GM19455 (cell line): ENCODE measurements around the gene LONP2.
"Not testable (repeated sequence)": the region's sequence is repeated elsewhere in the genome, so short reads cannot be mapped to it uniquely, and the experiment has no call there.

ENCODE experiments used
- ATAC-seq: cut with Tn5 transposase; IDR thresholded peaks from one replicate; pipeline ENCODE4 v1.9.1; 2021; ENCODE audit not compliant: unreplicated experiment

LONP2 gene

DNA sequence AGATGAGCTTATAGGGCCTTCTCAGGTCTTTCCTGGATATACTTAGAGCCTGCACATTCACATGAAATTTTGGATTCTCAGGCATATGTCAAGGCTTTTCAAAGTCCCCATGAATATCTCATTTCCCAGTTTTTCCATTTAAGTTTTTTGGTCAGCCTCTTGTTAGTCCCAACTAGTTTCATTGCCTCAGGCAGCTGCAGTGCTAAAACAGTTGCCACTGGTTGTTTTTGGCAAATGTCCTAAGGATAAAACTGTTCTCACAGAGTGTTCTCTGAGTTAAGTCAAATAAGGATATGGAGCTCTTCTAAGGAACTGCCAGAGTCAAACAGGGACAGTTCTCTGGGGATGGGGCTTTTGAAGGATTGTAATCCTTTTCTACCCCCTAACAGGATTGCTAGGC is 43.1 kb downstream of the LONP2 start:
- no peak for ATAC-seq

DNA sequence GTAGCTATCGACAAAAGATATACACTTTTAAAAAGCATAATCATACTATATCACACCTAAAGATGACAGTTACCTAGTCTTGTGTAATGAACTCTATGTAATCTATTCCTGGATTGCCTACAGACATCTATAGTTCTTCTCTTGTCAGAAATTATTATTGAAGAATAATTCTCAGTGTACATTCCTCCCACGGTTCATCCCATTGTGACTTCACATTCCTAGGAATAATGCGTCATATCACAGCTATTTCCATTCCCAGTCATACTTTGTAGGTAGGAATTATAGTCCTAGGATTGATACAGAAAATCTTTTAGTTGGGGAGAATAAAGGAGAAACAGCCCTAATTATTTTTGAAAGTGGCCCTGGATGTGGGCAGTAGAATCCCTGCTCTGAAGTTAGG is 47.2 kb downstream of the LONP2 start:
- ATAC-seq: no peak

DNA sequence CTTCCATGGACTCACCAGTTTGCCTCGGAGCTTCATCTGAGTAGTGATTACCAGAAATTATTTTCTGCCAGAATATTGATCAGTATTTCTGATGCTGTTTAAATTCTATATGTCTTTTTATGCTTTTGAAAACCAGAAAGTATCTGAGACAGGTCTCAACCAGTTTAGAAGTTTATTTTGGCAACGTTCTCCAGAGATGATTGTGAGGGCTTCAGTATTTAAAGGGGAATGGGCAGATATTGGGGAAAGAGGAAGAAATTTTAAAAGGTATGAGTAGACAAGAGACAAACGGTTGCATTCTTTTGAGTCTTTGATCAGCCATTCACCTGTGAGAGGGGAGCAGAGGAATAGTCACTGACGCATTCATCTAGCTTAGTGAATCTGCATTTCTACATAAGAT is 47.7 kb downstream of the LONP2 start:
- no peak for ATAC-seq

DNA sequence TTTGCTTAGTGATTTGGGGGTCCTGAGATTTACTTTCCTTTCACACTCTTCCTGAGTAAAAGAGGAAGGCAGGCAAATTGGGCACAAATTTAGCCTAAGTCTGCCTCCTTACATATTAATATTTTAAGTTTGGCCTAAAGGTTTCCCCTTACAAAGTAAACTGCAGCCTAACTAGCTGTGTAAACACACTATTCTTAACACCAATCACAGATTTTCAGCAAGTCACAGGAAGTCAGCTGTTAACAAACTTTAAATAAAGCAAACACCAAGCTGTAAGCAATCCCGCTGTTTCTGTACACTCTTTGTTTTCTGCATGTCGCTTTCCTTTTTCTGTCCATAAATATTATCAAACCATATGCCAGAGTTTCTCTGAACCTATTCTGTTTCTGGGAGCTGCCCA is 48.4 kb downstream of the LONP2 start:
- no peak for ATAC-seq

DNA sequence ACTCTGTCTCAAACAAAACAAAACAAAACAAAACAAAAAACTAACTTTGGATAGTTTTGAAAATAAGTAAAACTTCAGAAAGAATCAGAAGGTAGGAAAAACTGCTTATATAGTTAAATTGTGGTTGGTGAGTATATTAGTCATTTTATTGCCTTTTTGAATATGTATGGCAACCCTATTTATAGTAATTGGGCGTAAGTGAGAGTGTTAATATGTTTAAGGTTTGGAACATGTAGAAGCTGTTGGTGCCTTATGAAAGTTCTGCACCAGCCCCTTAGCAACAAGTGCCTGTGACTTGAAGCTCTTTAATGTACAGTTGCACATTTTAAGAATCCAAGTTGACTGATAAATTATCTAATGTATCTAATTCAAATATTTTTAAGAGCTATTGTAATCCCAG is 50.6 kb downstream of the LONP2 start:
- ATAC-seq: no peak

GRCh38 chr16:48295488-48296281 is 51.6 kb downstream of the LONP2 start:
- no peak for ATAC-seq

DNA sequence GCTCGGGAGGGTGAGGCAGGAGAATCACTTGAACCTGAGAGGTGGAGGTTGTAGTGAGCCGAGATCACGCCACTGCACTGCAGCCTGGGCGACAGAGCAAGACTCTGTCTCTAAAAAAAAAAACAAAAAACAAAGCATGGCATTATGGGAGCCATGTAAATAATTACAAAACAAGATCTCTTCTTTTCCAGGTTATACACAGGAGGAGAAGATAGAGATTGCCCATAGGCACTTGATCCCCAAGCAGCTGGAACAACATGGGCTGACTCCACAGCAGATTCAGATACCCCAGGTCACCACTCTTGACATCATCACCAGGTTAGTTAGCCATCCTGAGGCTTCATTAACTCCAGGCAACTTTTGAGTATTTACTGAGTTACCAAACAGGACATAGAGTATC is 55.4 kb downstream of the LONP2 start:
- ATAC-seq: no peak

- ATAC-seq: no peak
Observed at GRCh38 chr16:48300391-48300856, 56.3 kb downstream of the LONP2 start.

DNA sequence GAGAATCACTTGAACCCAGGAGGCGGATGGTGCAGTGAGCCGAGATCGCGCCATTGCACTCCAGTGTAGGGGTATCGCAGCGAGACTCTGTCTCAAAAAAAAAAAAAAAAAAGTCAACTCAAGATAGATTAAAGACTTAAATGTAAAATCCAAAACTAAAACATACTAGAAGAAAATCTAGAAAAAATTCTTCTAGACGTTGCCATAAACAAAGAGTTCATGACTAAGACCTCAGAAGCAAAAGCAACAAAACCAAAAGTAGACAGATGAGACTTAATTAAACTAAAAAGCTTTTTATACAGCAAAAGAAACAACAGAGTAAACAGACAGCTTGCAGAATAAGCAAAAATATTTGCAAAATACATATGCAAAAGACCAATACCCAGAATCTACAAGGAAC is 64.4 kb downstream of the LONP2 start:
- ATAC-seq: no peak

- ATAC-seq: no peak
Observed at GRCh38 chr16:48310908-48311641, 67.0 kb downstream of the LONP2 start.

DNA sequence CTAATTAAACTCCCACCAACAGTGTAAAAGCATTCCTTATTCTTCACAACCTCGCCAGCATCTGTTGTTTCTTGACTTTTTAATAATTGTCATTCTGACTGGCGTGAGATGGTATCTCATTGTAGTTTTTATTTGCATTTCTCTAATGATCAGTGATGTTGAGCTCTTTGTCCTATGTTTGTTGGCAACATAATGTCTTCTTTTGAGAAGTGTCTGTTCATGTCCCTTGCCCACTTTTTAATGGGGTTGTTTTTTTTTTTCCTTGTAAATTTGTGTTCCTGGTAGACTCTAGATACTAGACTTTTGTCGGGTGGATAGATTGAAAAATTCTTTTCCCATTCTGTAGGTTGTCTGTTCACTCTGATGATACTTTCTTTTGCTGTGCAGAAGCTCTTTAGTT is 69.8 kb downstream of the LONP2 start:
- not testable (repeated sequence) for ATAC-seq

- ATAC-seq: no peak
Observed at GRCh38 chr16:48317026-48317425, 72.9 kb downstream of the LONP2 start.

GRCh38 chr16:48317614-48318315 is 73.7 kb downstream of the LONP2 start:
- no peak for ATAC-seq

- ATAC-seq: no peak
Observed at GRCh38 chr16:48318630-48319029, 74.5 kb downstream of the LONP2 start.

- no peak for ATAC-seq
Observed at GRCh38 chr16:48321317-48322036, 77.4 kb downstream of the LONP2 start.

DNA sequence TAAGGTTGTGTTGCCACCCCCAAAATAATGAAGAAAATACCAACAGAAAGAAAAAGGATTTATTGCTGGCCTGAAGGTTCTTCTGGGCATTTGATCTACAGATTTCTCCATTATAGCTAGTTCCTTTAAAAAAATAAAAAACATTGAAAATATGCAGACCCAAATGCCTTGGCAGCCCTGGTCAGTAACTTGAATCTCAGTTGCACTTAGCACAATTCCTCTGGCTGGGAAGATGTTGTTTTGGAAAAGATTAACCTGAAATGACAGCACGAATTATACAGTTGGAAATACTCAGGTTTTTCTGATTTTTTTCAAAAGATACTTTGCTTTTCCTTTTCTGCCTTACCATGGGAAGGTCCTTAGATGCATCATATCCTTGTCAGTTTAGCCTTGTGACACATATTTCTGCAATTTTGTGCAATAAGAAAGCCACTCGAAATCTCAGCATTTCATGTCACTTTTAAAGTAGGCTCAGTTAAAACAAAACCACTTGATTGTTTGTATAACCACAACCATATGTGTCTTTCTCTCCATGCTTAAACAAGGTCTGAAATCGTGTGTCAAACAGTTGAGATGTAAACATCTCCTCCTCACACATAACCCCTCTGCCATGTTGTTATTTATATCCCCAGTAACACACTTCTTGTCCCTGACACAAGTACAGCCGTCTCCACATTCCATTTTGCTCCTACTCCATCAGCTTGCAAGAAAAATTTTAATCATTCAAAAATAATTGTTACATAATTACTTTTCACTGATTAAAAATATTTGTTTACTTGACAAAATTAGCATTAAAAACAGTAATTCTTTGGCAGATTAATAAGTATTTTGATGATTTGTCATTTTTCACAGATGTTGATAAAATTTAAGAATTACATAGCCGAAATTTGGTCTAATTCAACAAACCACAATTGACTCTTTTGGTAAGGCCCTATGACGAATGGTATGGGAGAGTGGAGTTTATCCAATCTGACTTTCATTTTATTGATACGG is 80.0 kb downstream of the LONP2 start:
- ATAC-seq: no peak

DNA sequence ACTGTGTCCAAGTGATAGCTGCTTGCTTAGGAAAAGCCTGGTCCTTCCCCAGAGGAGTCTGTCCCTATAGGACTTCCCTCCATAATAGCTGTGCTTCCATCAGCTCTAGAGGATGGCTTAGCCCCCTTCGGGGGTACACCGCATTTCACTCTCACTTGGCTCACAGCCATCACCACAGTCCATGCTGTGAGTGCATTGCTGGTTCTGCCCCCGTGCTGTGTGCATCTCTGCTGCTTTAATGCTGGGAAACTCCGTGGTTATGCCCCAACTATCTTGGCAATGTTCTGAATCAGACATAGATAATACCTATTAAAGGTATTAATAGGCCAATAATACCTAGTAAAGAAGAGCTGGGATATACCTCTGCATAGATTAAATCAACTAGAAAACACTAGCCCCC is 82.8 kb downstream of the LONP2 start:
- ATAC-seq: no peak

DNA sequence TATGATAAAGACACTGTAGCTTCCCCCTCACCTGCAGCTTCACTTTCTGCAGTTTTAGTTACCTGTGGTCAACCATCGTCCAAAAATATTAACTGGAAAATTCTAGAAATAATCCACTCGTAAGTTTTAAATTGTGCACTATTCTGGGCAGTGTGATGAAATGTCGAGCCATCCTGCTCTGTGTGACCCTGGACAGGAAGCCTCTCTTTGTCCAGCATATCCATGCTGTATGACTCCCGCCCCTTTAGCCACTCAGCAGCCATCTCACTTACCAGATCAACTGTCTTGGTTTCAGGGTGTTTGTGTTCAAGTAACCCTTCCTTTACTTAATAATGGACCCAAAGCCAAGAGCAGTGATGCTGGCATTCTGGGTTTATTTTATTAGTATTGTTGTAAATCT is 85.0 kb downstream of the LONP2 start:
- no peak for ATAC-seq

- no peak for ATAC-seq
Observed at GRCh38 chr16:48330189-48330840, 86.2 kb downstream of the LONP2 start.

DNA sequence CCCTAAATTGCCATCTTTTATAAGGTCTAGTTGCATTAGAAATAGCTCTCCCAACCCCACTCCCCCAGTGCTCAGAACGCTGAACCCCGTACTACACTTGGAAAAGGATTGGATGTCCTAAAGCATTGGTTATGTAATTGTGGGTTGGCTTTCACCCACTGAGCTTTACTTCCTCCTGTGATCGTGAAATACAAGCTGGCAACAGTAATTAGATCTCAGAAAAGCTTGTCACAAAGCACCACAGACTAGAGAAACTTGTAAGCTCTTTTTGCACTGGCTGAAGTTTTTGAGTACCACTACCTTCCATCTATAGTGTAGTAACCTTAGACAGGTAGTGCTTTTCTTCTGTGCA is 86.7 kb downstream of the LONP2 start:
- ATAC-seq: no peak
